Endothelial cell of umbilical vein (primary cell): Measurements from ENCODE around the gene PTH1R. TPM values are rescaled to one million over a fixed set of nuclear protein-coding genes. Genes with fewer than 3 reads are reported as not detected.

Experiments used
- BruUV-seq: library from RNA; stranded (reverse); fragments of 400-500 nt; replicated peaks from 2 replicates; lab custom pipeline; 2021; lab: Mats Ljungman, UMichigan
- CTCF ChIA-PET: fragments of 300-600, 350-600 bp; sonication (Branson Sonifier 250); formaldehyde crosslinking; loops from one replicate; lab custom pipeline; 2021; ENCODE audit warnings: antibody characterized with exemption, inconsistent platforms; lab: Charles Lee
- POLR2A ChIA-PET: fragments of 300-600, 350-600 bp; sonication (Branson Sonifier 250); formaldehyde crosslinking; loops from one replicate; lab custom pipeline; 2021; ENCODE audit warnings: antibody characterized with exemption, inconsistent platforms; lab: Charles Lee
- DNase-seq: peaks from one replicate; pipeline ENCODE4 v3.0.0-alpha.2; 2011; ENCODE audit warnings: low read depth, low spot score
- FAIRE-seq: peaks from 2 replicates; lab custom pipeline; 2011; peaks lifted over from hg19 to GRCh38; lab: Jason Lieb, UNC
- H2AFZ ChIP-seq: 2 replicates; pipeline ENCODE4 v1.6.0; 2012; ENCODE audit warnings: low read depth, low read length, control low read depth, inconsistent platforms
- H3K27ac ChIP-seq: 2 replicates; pipeline ENCODE4 v1.5.1; 2011; ENCODE audit warnings: low read depth, mild to moderate bottlenecking, control low read depth, low read length, moderate library complexity; ENCODE audit not compliant: insufficient read depth
- H3K27me3 ChIP-seq, 2 experiments: 2 replicates each; pipeline versions ENCODE4 v1.6.0 to v1.6.1; 2011; ENCODE audit warnings: low read length in 2 of 2, mixed read lengths in 1 of 2; ENCODE audit not compliant: control insufficient read depth in 2 of 2, insufficient read depth in 2 of 2
- H3K36me3 ChIP-seq, 2 experiments: 2 replicates in 1 of 2; 3 replicates in 1 of 2; pipeline ENCODE4 v1.5.1; 2011; ENCODE audit warnings: low read length in 2 of 2, mild to moderate bottlenecking in 1 of 2, moderate library complexity in 1 of 2; ENCODE audit not compliant: control insufficient read depth in 2 of 2, insufficient read depth in 2 of 2; ENCODE audit errors: extremely low read depth in 1 of 2
- H3K4me1 ChIP-seq: 3 replicates; pipeline ENCODE4 v1.5.1; 2011; ENCODE audit warnings: mild to moderate bottlenecking, low read length; ENCODE audit not compliant: control insufficient read depth, insufficient read depth; ENCODE audit errors: extremely low read depth
- H3K4me2 ChIP-seq: 2 replicates; pipeline ENCODE4 v1.6.1; 2011; ENCODE audit warnings: low read length, control low read depth, mixed read lengths; ENCODE audit not compliant: insufficient read depth
- H3K4me3 ChIP-seq, 3 experiments: fragments of 200-600 bp in 1 of 3; sonication (generic), shearing (Covaris generic) in 1 of 3; replicated peaks in 1 of 3; 2 replicates each; pipeline ENCODE4 v1.5.1; 2011 to 2016; ENCODE audit warnings: control low read depth in 3 of 3, low read length in 3 of 3, mild to moderate bottlenecking in 2 of 3, inconsistent platforms in 1 of 3, low read depth in 1 of 3, moderate library complexity in 1 of 3; ENCODE audit not compliant: insufficient read depth in 1 of 3
- H3K79me2 ChIP-seq: 2 replicates; pipeline ENCODE4 v1.6.0; 2012; ENCODE audit warnings: low read length, inconsistent platforms; ENCODE audit not compliant: control insufficient read depth, insufficient read depth
- H3K9ac ChIP-seq: replicated peaks from 2 replicates; pipeline ENCODE3; 2011; ENCODE audit warnings: low read length, control low read depth; ENCODE audit not compliant: insufficient read depth; ENCODE audit errors: extremely low read depth
- H3K9me1 ChIP-seq: replicated peaks from 3 replicates; pipeline ENCODE4 v1.6.0; 2011; ENCODE audit warnings: mild to moderate bottlenecking, low read length; ENCODE audit not compliant: control insufficient read depth, insufficient read depth; ENCODE audit errors: extremely low read depth
- H3K9me3 ChIP-seq: replicated peaks from 2 replicates; pipeline ENCODE4 v1.5.1; 2012; ENCODE audit warnings: low read length, inconsistent platforms; ENCODE audit not compliant: control insufficient read depth, insufficient read depth
- H4K20me1 ChIP-seq: replicated peaks from 2 replicates; pipeline ENCODE3; 2011; ENCODE audit warnings: mild to moderate bottlenecking, low read length; ENCODE audit not compliant: control insufficient read depth, insufficient read depth; ENCODE audit errors: extremely low read depth
- JUN ChIP-seq: IDR thresholded peaks from 2 replicates; pipeline ENCODE4 v1.6.1; 2011; ENCODE audit warnings: borderline replicate concordance, low read depth; ENCODE audit not compliant: insufficient read length, insufficient read depth
- POLR2A ChIP-seq: IDR thresholded peaks from 2 replicates; pipeline ENCODE4 v1.6.1; 2012; ENCODE audit warnings: low read depth, mild to moderate bottlenecking, control low read depth, low read length
- POLR2AphosphoS5 ChIP-seq: IDR thresholded peaks from 2 replicates; pipeline ENCODE4 v1.6.1; 2012; ENCODE audit warnings: low read depth, mild to moderate bottlenecking, control low read depth, low read length, moderate library complexity; ENCODE audit not compliant: insufficient read depth
- dilution Hi-C: fragments of 300-500 bp; cut with MboI; formaldehyde crosslinking; loops from one replicate; pipeline ENCODE4 v1.15.0; 2019; ENCODE audit warnings: low sequenced_read_pairs; ENCODE audit not compliant: extremely low pct_ligation_motif_present
- intact Hi-C: fragments of 100-400 bp; cut with micrococcal nuclease; formaldehyde crosslinking; loops from one replicate; pipeline ENCODE4 v1.10.0; 2022
- polyA plus RNA-seq, 4 experiments: library from polyadenylated mRNA; depleted of rRNA in 3 of 4; stranded (reverse) in 3 of 4; unstranded in 1 of 4; fragments of >200 nt; gene quantifications; 2 replicates each; pipeline versions ENCODE4 v1.2.1 to v1.2.3, GENCODE V29; 2011 to 2012; ENCODE audit warnings: missing spikeins in 1 of 4
- total RNA-seq: library from RNA; stranded (reverse); gene quantifications from 2 replicates; pipeline ENCODE4 v1.2.3, GENCODE V29; 2021
- TF ChIP-seq, protein P1 (sequence below): IDR thresholded peaks from 2 replicates; pipeline ENCODE4 v1.6.1; 2011; ENCODE audit not compliant: insufficient read depth, insufficient read length
- TF ChIP-seq, protein P2 (sequence below), 2 donors: IDR thresholded peaks; 1 replicate in 1 of 2; 2 replicates in 1 of 2; pipeline ENCODE4 v1.5.1; 2011; ENCODE audit warnings: low read length in 2 of 2, mild to moderate bottlenecking in 2 of 2, moderate library complexity in 2 of 2, control low read depth in 1 of 2, inconsistent platforms in 1 of 2, low read depth in 1 of 2; ENCODE audit not compliant: insufficient read depth in 1 of 2; ENCODE audit errors: extremely low read depth in 1 of 2

PTH1R gene
- total and polyA plus RNA-seq, 2 donors (not counting 3 experiments of a cell fraction or from before 2014, with no cell fraction given) = 0.08 to 0.46 TPM

- Histone ChIP-seq H3K4me1 (peaks cover 52% of the 10 kb centered on the region), H3K27me3 (no peaks in the 10 kb centered on the region), H3K79me2 (peaks cover 66% of the 10 kb centered on the region), H3K9ac (no peak overlapping the region), H2AFZ (no peak overlapping the region), H3K27ac (no peak overlapping the region), H3K4me2 (no peak overlapping the region), H3K4me3 (no peak overlapping the region), H3K9me1 (no peaks in the 10 kb centered on the region), H4K20me1 (no peaks in the 10 kb centered on the region), H3K36me3 (peaks cover 0 to 17% of the 10 kb centered on the region in 2 experiments), H3K9me3 (no peaks in the 10 kb centered on the region)
- intact Hi-C loops (no loop called here), dilution Hi-C loops (no loop called here)
- ChIA-PET CTCF (interaction anchor here (1.1 to 1.3 kb wide), 3 partner anchors 13 to 20 kb away, joined by 3 to 4 read pairs (median 3); no protein-coding TSS in a partner anchor), POLR2A (no interaction called here)
- no TSS peak for BruUV-seq
- DNase-seq = no peak
- no peak for FAIRE-seq
- no peak for TF ChIP-seq POLR2A
- TF ChIP-seq JUN = no peak
- no peak for TF ChIP-seq POLR2AphosphoS5
- TF ChIP-seq, protein P1, sequence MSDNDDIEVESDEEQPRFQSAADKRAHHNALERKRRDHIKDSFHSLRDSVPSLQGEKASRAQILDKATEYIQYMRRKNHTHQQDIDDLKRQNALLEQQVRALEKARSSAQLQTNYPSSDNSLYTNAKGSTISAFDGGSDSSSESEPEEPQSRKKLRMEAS = no peak
- TF ChIP-seq, protein P2, sequence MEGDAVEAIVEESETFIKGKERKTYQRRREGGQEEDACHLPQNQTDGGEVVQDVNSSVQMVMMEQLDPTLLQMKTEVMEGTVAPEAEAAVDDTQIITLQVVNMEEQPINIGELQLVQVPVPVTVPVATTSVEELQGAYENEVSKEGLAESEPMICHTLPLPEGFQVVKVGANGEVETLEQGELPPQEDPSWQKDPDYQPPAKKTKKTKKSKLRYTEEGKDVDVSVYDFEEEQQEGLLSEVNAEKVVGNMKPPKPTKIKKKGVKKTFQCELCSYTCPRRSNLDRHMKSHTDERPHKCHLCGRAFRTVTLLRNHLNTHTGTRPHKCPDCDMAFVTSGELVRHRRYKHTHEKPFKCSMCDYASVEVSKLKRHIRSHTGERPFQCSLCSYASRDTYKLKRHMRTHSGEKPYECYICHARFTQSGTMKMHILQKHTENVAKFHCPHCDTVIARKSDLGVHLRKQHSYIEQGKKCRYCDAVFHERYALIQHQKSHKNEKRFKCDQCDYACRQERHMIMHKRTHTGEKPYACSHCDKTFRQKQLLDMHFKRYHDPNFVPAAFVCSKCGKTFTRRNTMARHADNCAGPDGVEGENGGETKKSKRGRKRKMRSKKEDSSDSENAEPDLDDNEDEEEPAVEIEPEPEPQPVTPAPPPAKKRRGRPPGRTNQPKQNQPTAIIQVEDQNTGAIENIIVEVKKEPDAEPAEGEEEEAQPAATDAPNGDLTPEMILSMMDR (IDR thresholded peaks at IDR 0.05; ENCODE audit: extremely low read depth in 1 of 2, insufficient read depth in 1 of 2, low read depth in 1 of 2, low read length in 2 of 2) = no peak
Measured at GRCh38 chr3:46939578-46940445, 62.3 kb downstream of the PTH1R start.
